SHP77 (cell line): Measurements from ENCODE around the gene EIF6.

Experiments
- DNase-seq, 2 experiments: peaks; one replicate each; lab custom pipeline; 2025; lab: John Stamatoyannopoulos, UW

Gene EIF6

GRCh38 chr20:35312318-35312717 is 27.7 kb upstream of the EIF6 start:
- no peak for DNase-seq

DNA sequence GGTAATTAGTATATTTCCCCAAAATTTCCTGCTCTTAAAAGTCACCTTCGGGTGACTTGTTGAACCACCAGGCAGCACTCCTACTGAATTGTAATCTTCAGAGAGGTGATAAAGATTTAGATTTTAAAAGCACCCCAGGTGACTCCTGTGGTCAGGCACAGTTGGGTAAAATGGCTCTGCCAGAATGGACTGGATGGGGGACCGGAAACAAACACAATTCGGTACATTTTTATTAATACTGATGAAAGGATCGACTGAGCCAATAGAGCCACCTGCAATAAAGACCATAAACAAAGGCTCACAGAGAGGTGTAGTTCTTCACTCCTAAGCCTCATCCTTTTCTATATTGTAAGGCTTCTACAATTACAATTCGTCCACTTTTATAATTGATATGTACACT is 27.2 kb upstream of the EIF6 start:
- DNase-seq = no peak

GRCh38 chr20:35311409-35311808 is 26.8 kb upstream of the EIF6 start:
- DNase-seq = no peak

DNA sequence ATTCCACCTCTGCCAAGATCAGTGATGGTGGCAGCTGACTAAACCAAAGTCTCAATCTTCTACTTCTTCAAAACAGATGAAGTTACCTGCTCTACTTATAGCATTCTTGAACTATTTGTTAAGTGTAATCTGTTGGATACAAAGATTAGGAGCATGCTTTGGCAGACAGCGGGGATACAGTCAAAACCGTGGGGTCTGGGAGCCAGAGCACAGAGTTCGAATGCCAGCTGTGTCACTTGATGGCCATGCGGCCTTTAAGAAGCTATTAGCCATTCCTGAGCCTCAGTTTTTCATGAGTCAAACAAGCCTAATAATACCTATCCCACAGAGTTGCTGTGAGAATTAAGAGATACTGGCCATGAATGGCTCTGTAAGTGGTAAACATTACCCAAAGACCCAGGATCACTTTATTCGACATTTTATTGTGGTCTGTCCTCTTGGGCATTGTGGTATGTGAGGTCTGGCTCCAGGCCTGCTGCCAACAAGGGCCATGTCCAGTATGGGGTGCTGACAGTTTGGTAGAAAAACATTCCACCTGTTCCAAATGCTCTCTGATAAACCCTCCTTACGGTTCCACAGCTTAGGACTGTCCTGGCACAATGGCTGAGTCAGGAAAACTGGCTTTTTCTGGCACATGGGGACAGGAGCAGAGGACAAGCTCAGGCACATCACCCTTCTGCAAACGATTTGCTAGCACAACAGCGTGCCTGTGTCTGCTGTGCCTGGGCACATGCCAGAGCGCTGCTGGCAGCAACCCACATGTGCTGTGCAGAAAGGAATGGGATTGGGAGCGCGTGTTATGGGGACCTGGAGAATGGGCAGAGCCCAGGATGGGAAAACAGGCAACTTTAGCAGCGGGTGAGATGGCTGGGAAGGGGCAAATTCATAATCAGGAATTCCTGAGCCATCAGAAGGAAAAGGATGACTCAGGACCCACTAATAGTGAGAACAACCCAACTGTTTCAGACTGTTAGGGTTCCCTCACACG is 23.4 kb upstream of the EIF6 start:
- no peak for DNase-seq

DNA sequence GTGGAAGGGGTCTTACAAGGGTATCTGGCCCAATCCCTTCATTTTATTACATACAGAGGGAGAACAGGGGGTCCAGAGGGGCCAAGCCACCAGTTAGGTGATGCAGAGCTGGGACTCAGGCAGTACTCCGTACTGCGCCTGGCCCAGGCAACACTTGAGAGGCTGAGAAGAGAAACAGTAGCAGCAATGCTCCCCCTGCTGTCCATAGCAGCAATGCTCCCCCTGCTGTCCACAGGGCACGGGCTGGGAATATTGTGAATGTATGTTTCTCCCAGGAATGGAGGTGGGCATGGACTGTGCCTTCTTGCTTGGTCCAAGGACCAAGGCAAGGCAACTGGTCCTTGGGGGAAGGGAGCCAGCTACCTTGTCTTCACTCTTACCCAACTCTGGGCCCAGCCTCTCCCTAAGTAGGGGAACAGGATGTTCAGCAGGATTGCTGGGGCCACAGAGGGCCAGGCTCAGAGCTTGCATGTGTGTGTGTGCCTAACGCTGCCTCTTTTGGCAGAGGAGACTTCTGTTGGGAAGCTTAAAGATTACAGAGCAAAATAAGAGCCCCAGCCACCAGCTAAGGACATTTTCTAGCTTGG is 22.5 kb upstream of the EIF6 start:
- peak; percentile 51 to 59 for DNase-seq

GRCh38 chr20:35305682-35306556 is 21.3 kb upstream of the EIF6 start:
- DNase-seq = peak in 1 of 2 experiments; percentile 42

DNA sequence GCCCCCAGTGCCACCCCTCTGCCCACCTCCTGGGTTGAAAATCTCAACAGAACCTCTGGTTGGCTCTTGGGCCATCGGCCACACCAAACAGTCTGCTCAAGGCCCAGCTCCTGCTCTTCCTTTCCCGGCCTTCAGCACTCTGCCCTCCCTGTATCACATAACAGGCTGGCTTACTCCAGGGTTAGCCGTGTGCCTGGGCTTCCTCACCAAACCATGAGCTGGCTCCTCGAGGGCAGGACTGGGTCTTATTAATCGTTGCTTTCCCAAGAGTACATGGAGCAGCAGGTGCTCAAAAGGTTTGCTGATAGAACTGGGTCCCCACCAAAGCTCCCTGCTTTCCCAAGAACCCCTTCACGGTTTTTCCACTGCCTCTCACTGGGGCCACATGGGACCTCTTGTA is 20.4 kb upstream of the EIF6 start:
- DNase-seq = no peak

GRCh38 chr20:35303735-35304491 is 19.3 kb upstream of the EIF6 start:
- DNase-seq = peak; percentile 75 to 83

- no peak for DNase-seq
Observed at GRCh38 chr20:35303382-35303734, 18.8 kb upstream of the EIF6 start.

DNA sequence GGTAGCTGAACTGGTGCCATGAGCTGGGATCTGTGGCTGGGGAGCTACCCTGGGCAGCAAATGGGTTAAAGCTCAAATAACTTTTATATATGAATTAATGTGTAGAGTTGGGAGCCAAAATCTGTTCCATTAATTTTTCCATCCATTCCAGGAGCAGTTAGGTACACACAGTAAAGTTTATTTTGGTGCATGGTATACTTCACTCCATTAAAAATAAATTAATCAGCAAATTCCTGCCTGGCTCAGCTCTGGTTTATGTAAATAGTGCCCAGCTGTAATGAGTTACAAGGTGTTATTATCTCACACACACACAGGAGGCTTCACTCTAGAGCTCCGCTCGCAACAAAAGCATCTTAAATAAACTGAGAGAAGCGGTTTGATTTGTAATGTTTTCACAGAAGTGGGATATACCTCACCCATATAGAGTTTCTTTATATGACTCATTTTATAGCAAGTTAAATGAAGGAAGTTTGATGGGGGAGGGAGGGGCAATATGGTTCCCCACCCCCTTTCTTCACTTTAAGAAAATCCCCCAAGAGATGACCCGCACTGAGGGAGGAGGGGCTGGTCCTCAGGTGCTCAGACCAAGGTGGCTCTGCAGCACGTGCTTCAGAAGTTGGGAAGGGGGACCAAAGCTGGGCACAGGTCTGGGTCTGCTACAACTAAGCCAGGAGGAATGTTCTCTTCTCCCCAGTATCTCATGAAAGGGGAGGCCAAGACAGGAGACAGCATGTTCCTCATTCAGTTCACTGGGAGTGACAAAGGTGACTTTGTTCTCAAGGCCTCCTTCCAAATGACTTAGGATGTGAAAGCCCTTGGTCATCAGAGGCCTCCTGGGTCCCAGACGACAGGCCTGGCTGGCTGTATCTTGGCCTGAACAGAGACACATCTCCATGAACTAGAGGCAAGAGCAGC is 18.1 kb upstream of the EIF6 start:
- no peak for DNase-seq

DNA sequence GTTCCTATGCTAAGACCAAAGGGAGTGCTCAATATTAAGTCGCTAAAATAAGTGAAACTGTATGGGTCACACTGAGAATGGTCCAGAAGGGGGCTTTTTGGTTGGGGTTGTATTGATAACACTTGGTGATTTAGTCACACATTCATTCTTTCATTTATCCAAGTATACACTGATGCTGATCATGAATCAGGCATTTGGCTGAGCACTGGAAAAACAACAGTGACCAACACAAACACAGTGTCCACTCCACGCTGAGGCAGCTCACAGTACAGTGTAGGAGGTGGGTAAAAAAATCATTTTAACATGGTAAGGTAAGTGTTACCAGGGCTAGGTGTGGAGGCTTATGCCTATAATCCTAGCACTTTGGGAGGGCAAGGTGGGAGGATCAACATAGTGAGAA is 16.9 kb upstream of the EIF6 start:
- DNase-seq = no peak

DNA sequence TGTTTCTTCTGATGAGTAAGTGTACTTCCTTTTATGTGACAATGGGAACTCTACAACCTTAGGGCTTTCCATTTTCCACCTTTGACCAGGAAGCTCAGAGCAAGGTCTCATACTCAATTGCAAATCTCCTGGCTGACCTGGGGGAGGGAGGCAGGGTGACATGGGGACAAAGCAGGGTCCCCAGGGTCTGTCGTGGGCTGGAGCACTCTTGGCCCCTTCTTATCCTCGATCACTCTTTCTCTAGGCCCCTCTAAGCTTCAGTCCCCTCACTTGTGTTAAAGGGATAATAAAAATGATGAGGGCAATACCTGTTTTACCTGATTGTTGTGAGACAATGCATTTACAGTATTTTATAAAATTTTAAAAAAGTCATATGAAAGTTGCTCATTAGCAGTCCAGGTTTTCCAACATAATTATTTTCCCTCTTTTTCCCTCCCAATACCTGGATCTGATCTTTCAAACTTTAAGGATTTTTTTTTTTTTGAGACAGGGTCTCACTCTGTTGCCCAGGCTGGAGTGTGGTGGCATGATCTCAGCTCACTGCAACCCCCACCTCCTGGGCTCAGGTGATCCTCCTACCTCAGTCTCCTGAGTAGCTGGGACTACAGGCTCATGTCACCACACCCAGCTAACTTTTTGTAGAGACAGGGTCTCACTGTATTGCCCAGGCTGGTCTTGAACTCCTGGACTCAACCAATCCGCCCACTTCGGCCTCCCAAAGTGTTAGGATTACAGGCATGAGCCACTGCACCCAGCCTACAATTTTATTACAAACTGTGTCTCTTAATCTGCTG is 16.1 kb upstream of the EIF6 start:
- no peak for DNase-seq

DNA sequence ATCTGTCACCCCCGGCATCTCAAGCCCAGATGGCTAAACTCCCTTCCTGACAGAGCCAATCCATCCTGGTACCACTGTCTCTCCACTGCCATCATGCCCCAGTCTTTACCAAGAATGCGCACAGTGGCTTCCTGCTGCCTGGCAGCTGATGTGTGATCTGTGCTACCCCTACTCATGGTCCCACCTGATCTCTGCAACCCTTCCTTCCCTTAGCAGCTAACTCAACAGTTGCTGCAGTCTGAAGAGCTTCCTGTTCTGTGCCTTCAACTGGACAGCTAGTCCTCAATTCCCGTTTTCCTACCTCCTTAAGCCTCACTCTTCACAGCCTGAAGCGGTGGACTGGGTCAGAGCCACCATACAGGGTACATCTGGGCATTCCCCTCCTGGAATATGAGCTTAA is 15.2 kb upstream of the EIF6 start:
- no peak for DNase-seq

DNA sequence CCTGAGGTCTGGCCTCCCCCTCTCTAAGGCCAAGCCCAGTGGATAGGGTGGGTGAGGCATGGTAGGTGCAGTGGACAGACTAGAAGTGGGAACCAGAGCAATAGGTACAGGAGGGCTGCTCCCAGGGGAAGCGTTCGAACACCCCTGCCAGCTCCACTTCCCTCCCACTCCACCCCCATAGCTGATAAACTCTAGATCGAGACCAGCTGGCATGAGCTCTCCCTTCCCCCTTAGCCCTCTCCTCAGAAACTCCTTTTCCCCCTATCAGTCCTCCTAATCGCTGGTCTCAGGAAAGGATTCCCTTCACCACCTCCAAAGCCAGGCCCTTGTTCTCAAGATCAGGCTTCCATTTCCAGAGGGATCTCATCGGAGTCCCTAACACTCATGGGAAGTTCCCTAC is 13.7 kb upstream of the EIF6 start:
- no peak for DNase-seq

DNA sequence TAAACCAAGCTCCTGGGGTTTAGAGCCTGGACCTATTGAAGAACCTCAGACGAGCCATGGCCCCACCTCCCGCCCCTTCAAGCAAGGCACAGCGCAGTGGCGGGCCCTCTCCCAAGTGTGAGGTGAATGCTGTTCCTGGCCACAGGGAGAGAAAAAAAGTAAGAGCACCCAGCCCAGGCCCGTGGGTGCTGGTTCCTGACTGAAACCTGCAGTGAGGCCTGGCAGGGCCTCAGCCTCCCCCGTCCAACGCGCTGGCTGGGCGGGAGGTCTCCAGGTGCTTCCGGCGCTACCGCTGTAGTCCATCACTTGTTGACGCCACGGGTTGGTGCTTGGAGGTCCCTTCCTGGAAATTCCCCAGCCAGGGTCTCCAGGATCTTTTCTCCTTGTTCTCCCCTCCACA is 13.2 kb upstream of the EIF6 start:
- DNase-seq = no peak

- DNase-seq = no peak
Observed at GRCh38 chr20:35297155-35297554, 12.6 kb upstream of the EIF6 start.

- DNase-seq = peak in 1 of 2 experiments; percentile 12
Observed at GRCh38 chr20:35296101-35296554, 11.6 kb upstream of the EIF6 start.

GRCh38 chr20:35295674-35296073 is 11.1 kb upstream of the EIF6 start:
- no peak for DNase-seq

- no peak for DNase-seq
Observed at GRCh38 chr20:35295058-35295457, 10.5 kb upstream of the EIF6 start.

GRCh38 chr20:35294293-35294685 is 9.7 kb upstream of the EIF6 start:
- DNase-seq = no peak
